Trophoblast cell (in vitro differentiated cells and primary cell): ENCODE measurements around the gene NRF1.

Experiments
- DNase-seq, 2 donors: peaks; one replicate each; pipeline ENCODE4 v3.0.0-alpha.2; 2016
- H2AFZ ChIP-seq: 2 replicates; pipeline ENCODE4 v1.6.1; 2013; ENCODE audit warnings: low read length, moderate library complexity, mild to moderate bottlenecking; ENCODE audit not compliant: insufficient read depth, poor library complexity
- H2AK5ac ChIP-seq: 2 replicates; pipeline ENCODE4 v1.6.1; 2013; ENCODE audit warnings: mild to moderate bottlenecking, low read length
- H2BK120ac ChIP-seq: 2 replicates; pipeline ENCODE4 v1.6.1; 2013; ENCODE audit warnings: low read length, mild to moderate bottlenecking, moderate library complexity; ENCODE audit not compliant: insufficient read depth, poor library complexity
- H2BK12ac ChIP-seq: 2 replicates; pipeline ENCODE4 v1.6.1; 2013; ENCODE audit warnings: mild to moderate bottlenecking, low read length, moderate library complexity
- H2BK5ac ChIP-seq: 2 replicates; pipeline ENCODE4 v1.6.1; 2013; ENCODE audit warnings: low read length, low read depth, moderate library complexity, mild to moderate bottlenecking; ENCODE audit not compliant: poor library complexity
- H3K14ac ChIP-seq: 2 replicates; pipeline ENCODE4 v1.6.1; 2013; ENCODE audit warnings: mild to moderate bottlenecking, low read length
- H3K18ac ChIP-seq: 2 replicates; pipeline ENCODE4 v1.6.1; 2013; ENCODE audit warnings: mild to moderate bottlenecking, low read length
- H3K23ac ChIP-seq: 2 replicates; pipeline ENCODE4 v1.6.1; 2013; ENCODE audit warnings: low read length
- H3K27ac ChIP-seq: 2 replicates; pipeline ENCODE4 v1.5.1; 2013; ENCODE audit warnings: low read depth, mild to moderate bottlenecking, inconsistent platforms, low read length, moderate library complexity
- H3K27me3 ChIP-seq: 2 replicates; pipeline ENCODE4 v1.6.1; 2013; ENCODE audit warnings: inconsistent platforms, mild to moderate bottlenecking, low read length, moderate library complexity; ENCODE audit not compliant: insufficient read depth
- H3K36me3 ChIP-seq, 2 experiments: 1 replicate in 1 of 2; 2 replicates in 1 of 2; pipeline ENCODE4 v1.6.1; 2013; ENCODE audit warnings: low read length in 2 of 2, mild to moderate bottlenecking in 2 of 2, moderate library complexity in 1 of 2; ENCODE audit not compliant: insufficient read depth in 2 of 2, control insufficient read depth in 1 of 2
- H3K4ac ChIP-seq: 2 replicates; pipeline ENCODE4 v1.6.1; 2013; ENCODE audit warnings: low read depth, mild to moderate bottlenecking, low read length, moderate library complexity
- H3K4me1 ChIP-seq, 2 experiments: 1 replicate in 1 of 2; 2 replicates in 1 of 2; pipeline ENCODE4 v1.6.1; 2013; ENCODE audit warnings: low read length in 2 of 2, mild to moderate bottlenecking in 2 of 2, moderate library complexity in 1 of 2; ENCODE audit not compliant: insufficient read depth in 2 of 2, control insufficient read depth in 1 of 2
- H3K4me2 ChIP-seq: 2 replicates; pipeline ENCODE4 v1.6.1; 2013; ENCODE audit warnings: inconsistent platforms, mild to moderate bottlenecking, low read length, moderate library complexity
- H3K4me3 ChIP-seq: 2 replicates; pipeline ENCODE4 v1.5.1; 2013; ENCODE audit warnings: mild to moderate bottlenecking, low read depth, low read length, inconsistent platforms
- H3K79me1 ChIP-seq: one replicate; pipeline ENCODE4 v1.6.1; 2013; ENCODE audit warnings: low read length
- H3K79me2 ChIP-seq: 2 replicates; pipeline ENCODE4 v1.6.1; 2013; ENCODE audit warnings: low read length, mild to moderate bottlenecking; ENCODE audit not compliant: control insufficient read depth, insufficient read depth, poor library complexity
- H3K9ac ChIP-seq: 2 replicates; pipeline ENCODE4 v1.6.1; 2013; ENCODE audit warnings: mild to moderate bottlenecking, low read length
- H3K9me3 ChIP-seq: 2 replicates; pipeline ENCODE4 v1.6.1; 2013; ENCODE audit warnings: low read depth, mild to moderate bottlenecking, control low read depth, inconsistent platforms, low read length; ENCODE audit not compliant: insufficient read depth
- H4K12ac ChIP-seq: 2 replicates; pipeline ENCODE4 v1.6.1; 2013; ENCODE audit warnings: low read depth, mild to moderate bottlenecking, low read length, moderate library complexity
- H4K8ac ChIP-seq: 2 replicates; pipeline ENCODE4 v1.6.1; 2013; ENCODE audit warnings: low read depth, mild to moderate bottlenecking, low read length, moderate library complexity
- H4K91ac ChIP-seq: one replicate; pipeline ENCODE4 v1.6.1; 2013; ENCODE audit warnings: low read depth, mild to moderate bottlenecking, low read length, moderate library complexity
- WGBS: extraction: QIAGEN DNeasy Blood & Tissue Kit; methylation state at CpG from one replicate; pipeline ENCODE4 v1.1.7; 2013; ENCODE audit warnings: missing lambda C conversion rate; ENCODE audit not compliant: insufficient read length, insufficient coverage; ENCODE audit errors: extremely low coverage; 5-methylcytosine and 5-hydroxymethylcytosine counted together

NRF1 gene

GRCh38 chr7:129690701-129691100 lies 79.2 kb downstream of the NRF1 start:
- Histone ChIP-seq H2BK5ac (no peak overlapping the region), H3K18ac (no peak overlapping the region), H3K4me2 (no peak overlapping the region), H2BK12ac (no peak overlapping the region), H2AK5ac (no peak overlapping the region), H3K36me3 (peaks cover 3 to 10% of the 10 kb centered on the region in 2 experiments), H3K27me3 (no peaks in the 10 kb centered on the region), H3K14ac (no peak overlapping the region), H3K27ac (no peak overlapping the region), H3K79me1 (no peaks in the 10 kb centered on the region), H4K91ac (no peak overlapping the region), H3K9ac (no peak overlapping the region), H4K8ac (no peak overlapping the region), H3K9me3 (no peaks in the 10 kb centered on the region), H2BK120ac (no peak overlapping the region), H3K23ac (no peak overlapping the region), H3K79me2 (no peaks in the 10 kb centered on the region), H2AFZ (no peak overlapping the region), H3K4me3 (no peak overlapping the region), H4K12ac (no peak overlapping the region), H3K4ac (no peak overlapping the region), H3K4me1 (no peaks in the 10 kb centered on the region)
- WGBS: no CpG with 5 or more reads among the region's 4 CpGs
- peak; percentile 19 to 56 for DNase-seq

- Histone ChIP-seq H3K18ac (no peak overlapping the region), H3K27me3 (no peaks in the 10 kb centered on the region)
- WGBS: no CpG with 5 or more reads among the region's 3 CpGs
These were observed 87.2 kb downstream of the NRF1 start for GRCh38 chr7:129698516-129699418.

GRCh38 chr7:129702316-129702715 lies 90.8 kb downstream of the NRF1 start:
- Histone ChIP-seq H3K4me3 (no peak overlapping the region), H3K36me3 (peaks cover 0 to 2% of the 10 kb centered on the region in 2 experiments), H2BK120ac (no peak overlapping the region), H4K8ac (no peak overlapping the region), H3K4ac (no peak overlapping the region), H2AFZ (no peak overlapping the region), H3K18ac (no peak overlapping the region), H4K12ac (no peak overlapping the region), H3K79me2 (no peaks in the 10 kb centered on the region), H3K9me3 (no peaks in the 10 kb centered on the region), H2BK12ac (no peak overlapping the region), H4K91ac (no peak overlapping the region), H3K27ac (no peak overlapping the region), H3K23ac (no peak overlapping the region), H3K4me1 (no peaks in the 10 kb centered on the region), H3K9ac (no peak overlapping the region), H3K4me2 (no peak overlapping the region), H2BK5ac (no peak overlapping the region), H3K27me3 (no peaks in the 10 kb centered on the region), H2AK5ac (no peak overlapping the region), H3K14ac (no peak overlapping the region), H3K79me1 (no peaks in the 10 kb centered on the region)
- WGBS: no CpG with 5 or more reads among the region's 2 CpGs
- DNase-seq: no peak

More at GRCh38 chr7:129698516-129699418, 87.2 kb downstream of the NRF1 start:
- Histone ChIP-seq H4K8ac (no peak overlapping the region), H3K79me2 (no peaks in the 10 kb centered on the region), H2BK120ac (no peak overlapping the region), H3K9ac (no peak overlapping the region), H3K27ac (no peak overlapping the region), H3K14ac (no peak overlapping the region), H3K23ac (no peak overlapping the region), H3K4ac (no peak overlapping the region), H3K4me3 (no peak overlapping the region), H2BK12ac (no peak overlapping the region), H2AK5ac (no peak overlapping the region), H4K12ac (no peak overlapping the region), H3K4me2 (no peak overlapping the region), H3K36me3 (no peaks in the 10 kb centered on the region), H2BK5ac (no peak overlapping the region), H4K91ac (no peak overlapping the region), H3K9me3 (no peaks in the 10 kb centered on the region), H2AFZ (no peak overlapping the region), H3K4me1 (no peaks in the 10 kb centered on the region), H3K79me1 (no peaks in the 10 kb centered on the region)
- DNase-seq: peak in 1 of 2 donors; percentile 29

- H3K9ac ChIP-seq: no peak overlapping the region
- no peak overlapping the region for H2BK5ac ChIP-seq
- H3K18ac ChIP-seq: no peak overlapping the region
- no peak overlapping the region for H3K4me2 ChIP-seq
- no CpG with 5 or more reads among the region's 3 CpGs for WGBS
- no peak overlapping the region for H2BK12ac ChIP-seq
- H3K14ac ChIP-seq: no peak overlapping the region
- H2BK120ac ChIP-seq: no peak overlapping the region
- H3K79me1 ChIP-seq: no peaks in the 10 kb centered on the region
- no peak overlapping the region for H3K4me3 ChIP-seq
- no peaks in the 10 kb centered on the region for H3K4me1 ChIP-seq
- H2AK5ac ChIP-seq: no peak overlapping the region
- no peak for DNase-seq
- no peak overlapping the region for H4K91ac ChIP-seq
- H3K23ac ChIP-seq: no peak overlapping the region
- H4K8ac ChIP-seq: no peak overlapping the region
- no peak overlapping the region for H3K27ac ChIP-seq
- H3K79me2 ChIP-seq: no peaks in the 10 kb centered on the region
- peaks cover 0 to 2% of the 10 kb centered on the region in 2 experiments for H3K36me3 ChIP-seq
- H3K4ac ChIP-seq: no peak overlapping the region
- no peaks in the 10 kb centered on the region for H3K9me3 ChIP-seq
- no peak overlapping the region for H2AFZ ChIP-seq
- H3K27me3 ChIP-seq: no peaks in the 10 kb centered on the region
- no peak overlapping the region for H4K12ac ChIP-seq
These were observed 91.3 kb downstream of the NRF1 start for GRCh38 chr7:129702761-129703338.
